Activated naive CD8-positive, alpha-beta T cell treated with anti-CD3 and anti-CD28 coated beads for 36 hours (primary cell): ENCODE measurements around the gene MTX3. TPM values are rescaled to one million over a fixed set of nuclear protein-coding genes. Genes with fewer than 3 reads are reported as not detected.
A peak's percentile ranks its signal among the peaks of the same experiment; 100 is the strongest.

Source experiments
- DNase-seq: peaks from one replicate; pipeline ENCODE4 v3.0.0; 2021
- H3K27ac Mint-ChIP-seq: one replicate; pipeline ENCODE4 v1.8.0; 2022; ENCODE audit warnings: mild to moderate bottlenecking, moderate library complexity, mixed read lengths
- H3K27me3 Mint-ChIP-seq: one replicate; pipeline ENCODE4 v1.8.0; 2022; ENCODE audit warnings: mild to moderate bottlenecking, mixed read lengths
- H3K36me3 Mint-ChIP-seq: one replicate; pipeline ENCODE4 v1.8.0; 2021; ENCODE audit warnings: mild to moderate bottlenecking, mixed read lengths
- H3K4me1 Mint-ChIP-seq: one replicate; pipeline ENCODE4 v1.8.0; 2021; ENCODE audit warnings: mixed read lengths
- H3K4me3 Mint-ChIP-seq: one replicate; pipeline ENCODE4 v1.8.0; 2022; ENCODE audit warnings: mild to moderate bottlenecking, moderate library complexity, mixed read lengths
- H3K9me3 Mint-ChIP-seq: one replicate; pipeline ENCODE4 v1.8.0; 2022; ENCODE audit warnings: mixed read lengths
- total RNA-seq, 2 experiments: library from RNA; stranded (reverse); gene quantifications; one replicate each; pipeline ENCODE4 v1.2.3, GENCODE V29; 2021

MTX3 gene
- total RNA-seq, 2 experiments from 2014 or later: 15.6 to 16.2 TPM

- peaks cover 9% of the 10 kb centered on the region for H3K4me1 Mint-ChIP-seq
- no peak overlapping the region for H3K27ac Mint-ChIP-seq
- DNase-seq: no peak
- no peak overlapping the region for H3K4me3 Mint-ChIP-seq
- H3K27me3 Mint-ChIP-seq: peaks cover 8% of the 10 kb centered on the region
- no peaks in the 10 kb centered on the region for H3K9me3 Mint-ChIP-seq
- no peaks in the 10 kb centered on the region for H3K36me3 Mint-ChIP-seq
Observed at GRCh38 chr5:79963261-79964061, 27.6 kb downstream of the MTX3 start.

- Mint-ChIP-seq H3K27ac (no peak overlapping the region), H3K9me3 (no peaks in the 10 kb centered on the region), H3K27me3 (peaks cover 6% of the 10 kb centered on the region), H3K4me3 (no peak overlapping the region), H3K36me3 (no peaks in the 10 kb centered on the region), H3K4me1 (peaks cover 9% of the 10 kb centered on the region)
- DNase-seq: no peak
Observed at GRCh38 chr5:79962575-79963222, 28.4 kb downstream of the MTX3 start.

- no peak for DNase-seq
- H3K4me1 Mint-ChIP-seq: peaks cover 9% of the 10 kb centered on the region
- H3K9me3 Mint-ChIP-seq: no peaks in the 10 kb centered on the region
- peaks cover 4% of the 10 kb centered on the region for H3K27me3 Mint-ChIP-seq
- no peak overlapping the region for H3K4me3 Mint-ChIP-seq
- H3K36me3 Mint-ChIP-seq: no peaks in the 10 kb centered on the region
- H3K27ac Mint-ChIP-seq: no peak overlapping the region
Observed at GRCh38 chr5:79961716-79962574, 29.1 kb downstream of the MTX3 start.

DNA sequence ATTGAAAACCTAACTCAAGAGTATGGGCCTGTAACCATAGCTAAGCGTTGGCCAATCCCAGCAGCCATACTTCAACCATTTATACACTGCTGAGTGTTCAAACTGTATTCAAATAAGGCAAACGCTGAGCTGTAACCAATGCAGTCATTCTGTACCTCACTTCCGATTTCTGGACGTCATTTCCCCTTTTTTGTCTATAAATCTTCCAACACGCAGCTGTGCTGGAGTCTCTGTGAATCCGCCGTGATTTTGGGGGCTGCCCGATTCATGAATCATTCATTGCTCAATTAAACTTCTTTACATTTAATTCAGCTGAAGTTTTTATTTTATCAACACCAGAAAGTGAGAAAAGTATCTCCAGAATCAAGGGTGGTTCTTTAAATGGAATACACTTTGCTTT is 31.7 kb downstream of the MTX3 start:
- Mint-ChIP-seq H3K27ac (no peak overlapping the region), H3K27me3 (no peaks in the 10 kb centered on the region), H3K36me3 (no peaks in the 10 kb centered on the region), H3K4me3 (no peak overlapping the region), H3K9me3 (no peaks in the 10 kb centered on the region), H3K4me1 (peaks cover 9% of the 10 kb centered on the region)
- DNase-seq: no peak

DNA sequence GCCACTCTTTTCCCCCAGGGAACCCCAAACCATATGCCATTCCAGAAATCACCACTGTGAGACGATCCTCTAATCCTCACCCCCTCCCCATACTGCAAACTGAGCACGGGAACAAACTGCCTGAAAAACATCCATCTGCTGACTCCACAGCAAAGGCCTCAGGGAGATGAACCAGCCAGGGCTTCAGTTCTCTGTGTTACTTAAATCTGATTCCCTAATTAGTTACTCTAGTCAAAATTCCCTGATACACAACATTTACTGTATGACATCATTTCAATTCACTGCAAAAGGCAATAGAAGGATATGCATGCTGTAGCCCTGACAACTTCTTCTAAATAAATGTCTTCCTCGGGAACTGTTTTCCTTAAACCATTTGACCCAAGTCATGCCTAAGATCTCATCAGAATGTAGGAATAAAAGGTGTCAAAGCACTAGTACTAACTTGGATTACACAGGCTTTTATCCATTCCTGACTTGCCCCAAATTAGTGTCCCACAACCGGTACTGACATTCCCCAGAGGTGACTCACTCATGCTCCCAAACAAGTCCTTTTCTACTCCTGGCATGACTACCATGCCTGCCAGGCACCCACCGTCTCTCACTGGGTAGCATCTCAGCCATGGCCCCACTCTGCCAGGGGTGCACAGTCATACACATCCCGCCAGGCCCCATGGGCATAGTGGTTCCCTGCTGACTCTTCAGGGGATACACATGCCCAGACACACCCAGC is 35.0 kb downstream of the MTX3 start:
- H3K27me3 Mint-ChIP-seq: no peaks in the 10 kb centered on the region
- no peak for DNase-seq
- H3K9me3 Mint-ChIP-seq: no peaks in the 10 kb centered on the region
- H3K36me3 Mint-ChIP-seq: no peaks in the 10 kb centered on the region
- no peak overlapping the region for H3K4me3 Mint-ChIP-seq
- no peak overlapping the region for H3K27ac Mint-ChIP-seq
- H3K4me1 Mint-ChIP-seq: no peaks in the 10 kb centered on the region

DNA sequence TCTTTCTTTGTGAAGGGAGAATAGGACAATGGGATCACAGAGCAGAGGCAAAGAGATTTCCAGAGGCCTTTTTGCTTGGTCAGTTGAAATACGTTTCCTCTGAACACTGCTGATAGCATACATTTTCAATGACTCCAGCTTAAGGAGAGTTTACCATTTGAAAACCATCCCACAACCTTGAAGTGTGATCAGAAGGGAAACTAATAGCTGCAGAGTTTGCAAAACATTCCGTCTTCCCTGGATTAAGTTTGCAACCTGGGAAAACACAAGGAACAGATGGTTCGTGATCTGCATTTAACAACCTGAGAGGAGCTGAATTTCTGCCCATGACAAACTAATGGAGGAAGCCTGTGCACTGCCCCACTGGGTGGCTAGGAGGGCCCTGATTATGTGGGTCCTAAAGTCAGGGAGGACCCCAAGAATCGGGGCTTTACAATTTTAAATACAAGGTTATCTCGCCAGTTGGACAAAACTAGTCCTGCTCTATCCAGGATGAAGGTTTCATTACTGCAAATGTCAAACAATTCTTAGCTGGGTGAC is 35.6 kb downstream of the MTX3 start:
- H3K4me1 Mint-ChIP-seq: no peaks in the 10 kb centered on the region
- H3K27ac Mint-ChIP-seq: no peak overlapping the region
- no peaks in the 10 kb centered on the region for H3K27me3 Mint-ChIP-seq
- no peak for DNase-seq
- H3K9me3 Mint-ChIP-seq: no peaks in the 10 kb centered on the region
- H3K36me3 Mint-ChIP-seq: no peaks in the 10 kb centered on the region
- H3K4me3 Mint-ChIP-seq: no peak overlapping the region

DNA sequence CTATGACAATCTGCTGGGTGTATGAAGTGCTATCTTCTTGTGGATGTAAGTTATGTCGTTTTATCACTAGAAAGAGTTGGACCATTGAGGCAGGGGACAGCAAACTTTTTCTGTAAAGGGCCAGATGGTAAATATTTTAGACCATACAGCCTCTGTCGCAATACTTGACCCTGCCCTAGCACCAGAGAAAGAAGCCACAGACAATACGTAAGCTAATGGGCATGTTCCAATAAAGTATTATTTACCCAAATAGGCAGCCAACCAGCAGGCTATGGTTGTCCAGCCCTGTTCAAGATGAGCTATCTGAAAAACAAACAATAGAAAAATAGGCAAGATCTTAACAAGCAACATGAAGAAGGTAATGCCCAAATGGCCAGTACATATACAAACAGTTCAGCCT is 36.4 kb downstream of the MTX3 start:
- Mint-ChIP-seq H3K36me3 (no peaks in the 10 kb centered on the region), H3K27me3 (no peaks in the 10 kb centered on the region), H3K9me3 (no peaks in the 10 kb centered on the region), H3K4me3 (no peak overlapping the region), H3K27ac (no peak overlapping the region), H3K4me1 (no peaks in the 10 kb centered on the region)
- no peak for DNase-seq

- no peak for DNase-seq
- Mint-ChIP-seq H3K9me3 (no peaks in the 10 kb centered on the region), H3K4me3 (no peak overlapping the region), H3K27me3 (no peaks in the 10 kb centered on the region), H3K4me1 (peaks cover 4% of the 10 kb centered on the region), H3K36me3 (no peaks in the 10 kb centered on the region), H3K27ac (no peak overlapping the region)
Observed at GRCh38 chr5:79947567-79947966, 43.5 kb downstream of the MTX3 start.

- Mint-ChIP-seq H3K27ac (no peak overlapping the region), H3K4me1 (peaks cover 15% of the 10 kb centered on the region), H3K27me3 (no peaks in the 10 kb centered on the region), H3K4me3 (no peak overlapping the region), H3K36me3 (no peaks in the 10 kb centered on the region), H3K9me3 (no peaks in the 10 kb centered on the region)
- peak; percentile 33 for DNase-seq
Observed at GRCh38 chr5:79938468-79938867, 52.6 kb downstream of the MTX3 start.

- peaks cover 15% of the 10 kb centered on the region for H3K4me1 Mint-ChIP-seq
- no peaks in the 10 kb centered on the region for H3K36me3 Mint-ChIP-seq
- no peak overlapping the region for H3K4me3 Mint-ChIP-seq
- no peaks in the 10 kb centered on the region for H3K9me3 Mint-ChIP-seq
- no peaks in the 10 kb centered on the region for H3K27me3 Mint-ChIP-seq
- H3K27ac Mint-ChIP-seq: no peak overlapping the region
- DNase-seq: no peak
Observed at GRCh38 chr5:79936646-79937216, 54.3 kb downstream of the MTX3 start.

DNA sequence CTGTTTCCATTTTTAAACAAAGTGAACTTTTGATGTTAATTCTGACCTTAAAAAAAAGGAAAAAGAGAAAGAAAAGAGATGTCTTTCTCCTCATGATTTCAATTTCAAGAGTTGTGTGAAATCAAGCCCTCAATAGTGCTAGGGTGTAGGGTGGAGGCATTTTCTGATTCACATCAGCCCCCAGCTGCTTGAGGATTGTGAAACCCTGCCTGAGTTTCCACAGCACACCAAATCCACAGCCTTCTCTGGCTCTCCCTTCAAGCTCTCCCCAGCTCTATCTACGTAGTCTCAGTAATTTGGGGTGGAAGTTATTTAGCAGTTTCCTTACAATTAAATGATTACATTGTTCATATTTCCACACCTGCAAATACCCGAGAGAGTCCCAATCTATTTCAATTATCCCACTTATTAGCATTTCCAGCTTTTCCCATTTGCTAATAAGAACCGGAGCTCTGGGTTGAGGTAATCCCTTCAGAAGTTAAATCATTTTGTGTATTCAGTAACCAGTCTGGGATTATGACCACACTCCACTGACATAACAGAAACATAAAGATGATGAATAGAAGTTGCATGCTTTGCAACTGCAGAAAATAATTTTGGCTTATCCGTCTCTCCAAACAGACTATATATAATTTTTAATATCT is 54.9 kb downstream of the MTX3 start:
- no peaks in the 10 kb centered on the region for H3K36me3 Mint-ChIP-seq
- no peaks in the 10 kb centered on the region for H3K27me3 Mint-ChIP-seq
- H3K9me3 Mint-ChIP-seq: no peaks in the 10 kb centered on the region
- peaks cover 15% of the 10 kb centered on the region for H3K4me1 Mint-ChIP-seq
- H3K27ac Mint-ChIP-seq: no peak overlapping the region
- no peak overlapping the region for H3K4me3 Mint-ChIP-seq
- DNase-seq: no peak

- H3K4me3 Mint-ChIP-seq: no peak overlapping the region
- H3K36me3 Mint-ChIP-seq: no peaks in the 10 kb centered on the region
- DNase-seq: no peak
- peaks cover 15% of the 10 kb centered on the region for H3K4me1 Mint-ChIP-seq
- no peak overlapping the region for H3K27ac Mint-ChIP-seq
- H3K9me3 Mint-ChIP-seq: no peaks in the 10 kb centered on the region
- H3K27me3 Mint-ChIP-seq: no peaks in the 10 kb centered on the region
Observed at GRCh38 chr5:79934681-79935080, 56.4 kb downstream of the MTX3 start.

- Mint-ChIP-seq H3K36me3 (no peaks in the 10 kb centered on the region), H3K27ac (no peak overlapping the region), H3K27me3 (no peaks in the 10 kb centered on the region), H3K4me1 (peaks cover 7% of the 10 kb centered on the region), H3K4me3 (no peak overlapping the region), H3K9me3 (no peaks in the 10 kb centered on the region)
- DNase-seq: no peak
Observed at GRCh38 chr5:79932510-79933504, 58.3 kb downstream of the MTX3 start.
